ENCODE data around the gene MOB3A. TPM values are rescaled to one million over a fixed set of nuclear protein-coding genes. Genes with fewer than 3 reads are reported as not detected.

The MOB3A gene
- total RNA-seq, 1 experiment from 2014 or later: 33.9 TPM

DNA sequence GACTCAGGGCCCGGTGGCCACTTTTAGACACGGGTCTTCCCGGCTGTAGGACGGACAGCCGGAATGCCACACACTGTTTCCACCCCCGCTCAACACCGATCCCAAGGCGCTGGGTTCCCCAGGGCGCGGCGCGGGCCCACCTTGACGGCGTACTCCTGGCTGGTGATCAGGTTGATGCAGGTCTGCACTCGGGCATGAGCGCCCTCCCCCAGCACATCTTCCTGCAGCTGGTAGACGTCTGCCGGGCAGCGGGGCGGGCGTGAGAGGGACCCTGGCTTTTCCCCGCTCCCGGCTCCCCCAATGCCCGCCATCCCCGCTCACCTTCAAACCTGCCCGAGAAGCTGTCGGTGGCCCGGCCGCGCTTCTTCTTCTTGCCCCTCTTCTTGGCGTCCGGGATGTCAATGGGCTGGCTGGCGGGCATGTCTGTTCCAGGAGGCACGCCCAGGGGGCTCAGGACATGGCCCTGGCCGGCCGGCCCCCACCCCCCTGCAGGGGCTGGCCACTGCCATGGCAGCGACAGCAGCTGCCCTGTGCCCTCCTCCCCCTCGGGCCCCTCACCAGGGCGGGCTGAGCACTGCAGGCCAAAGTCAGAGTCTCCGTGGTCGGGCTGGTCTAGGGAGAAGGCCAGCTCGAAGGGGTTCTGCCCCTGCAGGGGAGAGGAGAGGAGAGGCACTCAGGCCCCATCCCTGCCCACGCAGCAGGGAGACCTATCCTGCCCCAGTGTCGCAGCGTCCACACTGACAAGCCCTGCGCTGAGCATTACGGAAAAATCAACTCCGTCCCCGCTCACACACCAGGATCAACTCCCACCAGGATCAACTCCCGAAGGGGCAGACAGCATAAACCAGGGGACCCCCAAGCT lies 49.8 kb downstream of the MOB3A start:
- no peak for DNase-seq (ENCODE audit: low read depth)

DNA sequence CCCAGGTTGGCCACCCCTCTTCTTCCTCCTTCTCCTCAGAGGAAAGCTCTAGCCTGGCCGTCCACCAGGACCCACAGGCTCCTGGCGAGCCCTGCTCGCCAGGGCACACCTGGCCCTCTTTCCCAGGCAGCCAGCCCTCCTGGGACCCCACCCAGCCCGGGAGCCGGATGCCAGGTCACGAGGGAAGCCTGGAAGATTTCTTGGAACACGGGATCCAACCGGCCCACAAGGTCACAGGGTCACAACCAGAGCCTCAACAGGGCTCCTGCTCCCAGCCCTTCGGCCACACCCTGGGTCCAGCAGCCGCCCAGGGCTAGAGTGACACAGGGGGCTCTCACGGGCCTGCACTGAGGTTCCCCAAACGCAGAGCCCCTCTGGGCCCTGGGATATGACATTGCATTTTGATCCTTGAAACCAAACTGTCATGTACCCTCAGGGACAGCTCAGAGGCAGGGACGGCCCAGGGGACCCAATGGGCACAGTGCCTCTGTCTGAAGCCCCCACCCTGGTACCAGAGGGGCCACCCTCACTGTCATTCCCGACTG lies 50.6 kb downstream of the MOB3A start:
- no peak for DNase-seq (ENCODE audit: low read depth)

DNA sequence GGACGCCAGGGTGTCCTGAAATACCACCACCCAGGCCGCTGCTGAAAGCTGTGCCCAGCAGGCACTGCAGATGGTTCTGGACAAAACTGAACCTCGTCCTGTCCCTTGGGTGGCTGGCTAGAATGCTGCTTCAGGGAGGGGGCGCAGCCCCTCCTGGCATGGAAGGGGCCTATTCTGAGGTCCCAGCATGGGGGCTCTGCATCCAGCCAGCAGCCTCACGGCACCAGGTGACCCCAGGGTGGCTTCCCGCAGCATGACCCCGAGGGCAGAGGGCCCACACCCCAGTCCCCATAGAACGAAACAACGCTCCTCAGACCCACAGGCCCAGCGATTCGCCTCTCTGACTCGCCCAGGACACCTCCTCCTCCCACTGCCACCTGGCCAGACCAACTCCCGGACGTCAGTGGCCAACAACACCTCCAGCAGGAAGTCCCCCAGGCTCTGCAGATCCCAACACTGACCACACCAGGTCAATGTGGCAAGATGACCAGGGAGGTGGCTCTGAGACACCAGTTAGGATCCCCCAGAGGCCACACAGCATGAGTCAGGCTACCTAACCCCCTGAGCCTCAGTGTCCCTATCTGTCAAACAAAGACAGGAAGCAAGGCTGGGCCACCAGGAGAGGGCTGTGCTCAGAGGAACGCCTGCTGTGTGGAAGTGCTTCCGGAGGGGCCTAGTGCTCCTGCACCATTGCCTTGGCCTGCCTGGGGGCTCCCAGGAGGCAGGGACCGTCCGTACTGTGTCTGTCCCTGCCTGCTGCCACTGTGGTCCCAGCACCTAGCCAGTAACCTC lies 51.2 kb downstream of the MOB3A start:
- no peak for DNase-seq (ENCODE audit: low read depth)

DNA sequence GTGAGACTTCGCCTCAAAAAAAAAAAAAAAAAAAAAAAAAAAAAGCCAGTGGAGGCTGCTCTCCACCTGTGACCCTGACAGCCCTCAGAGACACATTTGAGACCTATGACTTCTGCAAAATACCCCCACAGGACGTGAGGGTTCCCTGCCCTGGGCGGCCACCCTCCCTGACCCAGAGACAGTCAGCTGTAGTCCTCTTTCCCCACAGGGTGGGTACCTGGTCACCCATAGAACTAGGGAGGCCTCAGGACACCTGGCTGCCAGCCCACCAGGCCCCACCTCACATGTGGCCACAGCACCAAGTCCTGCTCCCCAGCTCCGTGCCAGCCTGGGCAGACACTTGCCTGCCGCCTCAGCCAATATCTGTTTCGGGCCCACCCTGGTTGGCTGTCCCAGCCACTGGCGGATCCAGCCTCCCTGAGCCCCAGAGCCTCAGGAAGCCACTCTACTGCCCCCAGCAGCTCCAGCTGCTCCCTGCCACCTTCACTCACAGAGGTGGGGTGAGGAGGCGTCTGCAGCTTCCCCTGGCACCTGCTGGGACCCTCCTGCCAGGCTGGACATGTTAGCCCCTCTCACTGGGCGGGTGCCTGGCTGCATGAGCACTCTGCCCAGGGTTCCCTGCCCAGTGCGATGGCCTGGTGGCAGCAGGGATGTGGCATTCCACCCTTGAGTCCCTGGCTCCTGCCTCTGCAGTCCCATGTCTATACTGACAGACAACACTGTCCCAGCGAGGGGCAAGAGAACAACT lies 52.0 kb downstream of the MOB3A start:
- DNase-seq (ENCODE audit: low read depth): no peak

DNA sequence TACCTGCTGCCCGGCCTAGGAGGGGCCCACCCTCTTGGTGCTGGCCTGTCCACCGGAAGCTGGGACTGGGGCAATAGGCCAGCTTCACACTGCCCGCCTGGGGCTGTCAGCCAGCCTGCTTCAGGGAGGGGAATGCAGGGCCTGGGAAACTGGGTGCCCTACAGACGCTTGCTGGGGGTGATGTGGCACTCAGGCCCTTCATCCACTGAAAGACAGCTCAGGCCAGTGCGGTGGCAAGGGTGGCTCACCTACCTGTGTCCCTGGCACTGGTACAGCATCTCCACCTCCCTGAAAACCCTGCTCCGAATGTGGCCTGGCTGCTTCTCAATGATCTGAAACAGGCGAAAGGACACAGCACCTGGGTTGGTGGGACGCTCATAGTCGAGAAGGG lies 52.9 kb downstream of the MOB3A start:
- no peak for DNase-seq (ENCODE audit: low read depth)

DNA sequence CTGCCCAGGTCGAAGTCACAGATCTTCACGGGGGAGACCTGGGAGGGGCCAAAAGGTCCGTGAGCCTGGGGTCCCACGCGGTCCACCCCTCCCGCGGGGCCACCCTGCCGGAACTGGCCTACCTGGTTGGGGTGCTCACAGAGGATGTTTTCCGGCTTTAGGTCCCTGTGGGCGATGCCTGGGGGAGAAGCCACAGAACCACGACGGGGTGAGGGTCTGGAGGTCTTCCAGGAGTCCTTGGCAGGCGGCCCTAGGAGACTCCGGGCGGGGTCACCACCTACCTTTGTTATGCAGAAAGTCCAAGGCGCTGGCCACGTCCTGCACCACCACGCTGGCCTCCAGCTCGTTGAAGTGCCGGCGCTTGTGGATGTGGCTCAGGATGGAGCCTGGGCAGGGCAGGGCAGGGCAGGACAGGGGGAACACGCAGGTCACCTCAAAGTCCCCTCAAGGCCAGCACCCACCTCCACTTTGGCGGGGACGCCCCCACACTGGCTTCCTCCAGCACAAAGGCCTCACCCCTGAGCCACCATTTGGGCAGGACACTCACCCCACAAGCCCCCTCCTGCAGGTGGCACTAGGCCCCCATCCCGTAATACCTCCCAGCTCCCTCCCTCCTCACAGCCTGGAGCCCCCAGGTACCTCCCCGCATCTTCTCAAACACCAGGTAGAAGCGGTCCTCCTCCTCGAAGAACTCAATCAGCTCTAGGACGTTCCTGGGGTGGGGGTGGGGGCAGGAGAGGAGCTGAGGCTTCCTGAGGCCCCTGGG lies 53.5 kb downstream of the MOB3A start:
- DNase-seq (ENCODE audit: low read depth): no peak

DNA sequence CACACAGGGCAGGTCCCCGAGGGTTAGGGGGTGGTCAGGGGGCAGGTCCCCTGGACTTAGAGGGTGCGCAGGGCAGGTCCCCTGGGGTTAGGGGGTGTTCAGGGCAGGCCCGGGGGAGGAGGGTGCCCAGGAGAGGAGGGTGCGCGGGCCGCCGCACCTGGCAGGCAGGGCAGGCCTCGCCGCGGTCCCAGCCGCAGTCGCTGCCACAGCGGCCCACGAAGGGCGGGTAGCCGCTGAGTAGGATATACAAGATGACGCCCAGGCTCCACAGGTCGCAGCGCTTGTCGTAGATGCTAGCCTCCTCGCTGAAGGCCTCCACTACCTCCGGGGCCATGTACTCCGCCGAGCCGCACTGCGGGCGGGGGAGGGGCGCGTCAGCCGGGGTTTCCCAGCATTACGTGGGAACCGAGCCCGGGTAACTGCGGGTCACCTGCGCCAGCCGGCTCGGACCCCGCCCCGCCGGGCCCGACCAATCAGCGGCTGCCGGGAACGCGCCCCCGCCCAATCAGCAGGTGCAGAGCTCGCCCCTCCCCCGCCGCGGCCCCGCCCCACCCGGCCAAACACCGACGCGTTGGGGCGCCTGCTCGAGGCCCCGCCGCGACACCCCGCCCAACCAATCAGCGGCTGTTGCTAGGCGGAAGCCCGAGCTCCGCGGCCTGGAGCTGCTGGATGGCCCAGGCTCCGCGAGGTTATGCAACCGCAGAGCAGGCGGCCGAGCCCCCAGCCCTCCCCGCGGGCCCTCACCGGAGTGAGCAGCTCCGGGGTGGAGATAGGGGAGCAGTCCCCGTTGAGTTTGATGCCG lies 54.2 kb downstream of the MOB3A start:
- no peak for DNase-seq (ENCODE audit: low read depth)

DNA sequence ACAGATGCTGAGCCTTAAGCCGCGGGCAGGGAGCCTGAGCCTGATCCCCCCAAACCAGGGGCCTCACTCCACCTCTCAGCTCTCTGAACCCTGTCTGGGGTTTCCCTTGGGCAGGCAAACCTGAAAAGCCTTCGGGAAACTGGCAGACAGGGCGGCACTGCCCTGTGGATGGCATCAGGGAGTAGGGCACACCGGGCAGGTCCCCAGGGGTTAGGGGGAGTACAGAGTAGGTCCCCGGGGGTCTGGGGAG lies 54.8 kb downstream of the MOB3A start:
- no peak for DNase-seq (ENCODE audit: low read depth)

DNA sequence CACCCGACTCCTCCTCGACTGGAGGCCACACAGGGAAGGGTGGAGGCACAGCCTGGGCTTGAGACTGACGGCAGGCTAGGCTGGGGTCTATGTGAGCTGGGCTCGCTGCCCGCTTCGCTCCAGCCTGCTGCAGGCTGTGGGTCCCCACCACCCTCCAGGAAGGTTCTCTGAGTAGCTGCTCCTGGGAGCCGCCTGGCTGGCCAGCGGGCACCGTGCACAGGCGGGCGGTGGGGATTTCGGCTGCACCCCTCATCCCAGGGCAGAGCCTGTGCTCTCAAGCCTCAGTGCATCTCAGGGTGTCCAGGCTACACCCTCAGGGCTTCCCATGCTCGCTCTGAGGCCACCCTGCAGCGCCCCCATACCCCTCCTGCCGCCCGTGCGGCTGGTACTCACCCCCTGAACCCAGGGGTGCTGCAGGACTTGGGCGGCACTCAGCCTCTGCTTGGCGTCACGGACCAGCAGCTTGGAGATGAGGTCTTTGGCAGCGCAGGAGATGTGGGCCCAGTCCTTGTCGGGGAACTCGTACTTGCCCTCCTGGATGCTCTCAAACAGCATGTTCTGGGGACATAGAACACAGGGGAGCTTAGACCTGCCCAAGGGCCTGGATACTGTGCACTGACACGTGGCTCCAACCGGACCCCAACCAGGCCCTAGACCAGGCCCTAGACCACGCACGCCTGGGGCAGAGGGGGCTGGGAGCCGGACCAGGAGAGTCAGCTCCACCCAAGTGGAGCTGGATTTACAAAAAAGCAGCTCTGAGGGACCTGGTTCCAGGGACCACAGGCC lies 55.3 kb downstream of the MOB3A start:
- DNase-seq (ENCODE audit: low read depth): no peak

DNA sequence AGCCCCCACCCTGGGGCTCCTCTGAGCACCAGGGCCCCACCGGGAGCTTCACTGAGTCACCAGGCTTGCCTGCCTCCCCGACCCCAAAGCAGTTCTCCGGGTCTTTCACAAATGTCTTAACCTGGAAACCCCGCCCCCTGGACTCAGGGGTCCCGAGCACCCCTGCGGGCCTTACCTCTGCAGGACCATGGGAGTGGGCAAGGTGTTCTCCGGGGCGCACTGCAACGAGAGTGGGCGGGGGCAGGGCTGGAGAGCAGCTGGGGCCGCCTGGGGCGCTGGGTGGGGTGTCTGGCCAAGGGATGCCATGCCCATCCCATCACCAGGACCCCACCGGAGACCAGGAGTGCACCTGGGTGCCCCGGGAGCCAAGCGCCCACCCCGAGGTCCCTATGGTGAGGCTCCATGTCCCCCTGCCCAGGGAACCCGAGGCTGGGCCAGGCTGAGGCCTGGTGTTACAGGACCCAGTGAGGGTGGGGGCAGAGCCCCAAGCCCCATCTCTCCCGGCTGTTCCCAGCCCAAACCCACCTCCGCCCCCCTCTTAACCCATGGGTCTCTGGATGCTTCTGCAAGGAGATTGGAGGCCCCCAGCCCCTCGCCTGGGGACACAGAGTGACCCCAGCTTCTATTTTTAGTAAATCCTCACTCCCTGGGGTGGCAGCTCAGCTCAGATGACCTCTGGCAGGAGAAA lies 56.0 kb downstream of the MOB3A start:
- no peak for DNase-seq (ENCODE audit: low read depth)

DNA sequence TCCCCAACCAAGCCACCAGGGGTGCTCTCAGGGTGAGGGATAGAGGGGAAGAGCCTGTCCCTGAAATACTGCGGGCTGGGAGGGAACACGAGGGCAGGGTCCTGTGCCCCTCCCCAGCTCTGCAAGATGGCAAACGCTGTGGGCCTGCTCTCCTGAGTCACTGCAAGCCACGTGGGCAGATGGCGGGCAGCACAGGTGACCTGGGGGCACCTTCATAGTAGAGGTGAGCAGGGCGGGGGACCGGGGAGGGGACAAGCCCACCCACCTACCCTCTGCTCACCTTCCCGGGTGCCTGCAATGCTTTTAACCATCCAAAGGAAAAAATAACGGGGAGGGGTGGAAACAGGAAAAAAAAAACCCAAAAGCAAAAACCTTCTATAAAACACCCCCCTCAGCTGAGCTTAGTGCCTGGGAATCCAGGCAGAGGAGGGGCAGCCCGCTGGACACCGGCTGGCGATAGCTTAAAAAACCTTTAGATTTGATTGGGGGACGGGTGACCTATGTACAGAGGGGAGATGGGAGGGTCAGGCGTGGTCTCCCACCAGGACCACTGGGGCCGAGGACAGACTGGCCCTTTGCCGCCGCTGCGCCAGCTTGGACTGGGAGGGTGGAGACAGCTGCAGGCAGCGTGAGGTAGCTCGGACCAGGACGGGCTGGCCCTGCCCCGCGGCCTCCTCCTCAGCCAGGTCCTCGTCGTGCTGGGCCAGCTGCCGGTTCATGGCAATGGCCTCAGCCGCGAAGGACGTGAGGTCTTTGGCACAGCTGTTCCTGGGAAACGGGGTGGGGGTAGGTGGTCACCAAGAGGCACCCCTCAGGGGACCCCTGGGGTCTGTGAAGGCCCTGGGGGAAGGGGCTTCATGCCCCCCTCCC lies 56.8 kb downstream of the MOB3A start:
- DNase-seq (ENCODE audit: low read depth): no peak

DNA sequence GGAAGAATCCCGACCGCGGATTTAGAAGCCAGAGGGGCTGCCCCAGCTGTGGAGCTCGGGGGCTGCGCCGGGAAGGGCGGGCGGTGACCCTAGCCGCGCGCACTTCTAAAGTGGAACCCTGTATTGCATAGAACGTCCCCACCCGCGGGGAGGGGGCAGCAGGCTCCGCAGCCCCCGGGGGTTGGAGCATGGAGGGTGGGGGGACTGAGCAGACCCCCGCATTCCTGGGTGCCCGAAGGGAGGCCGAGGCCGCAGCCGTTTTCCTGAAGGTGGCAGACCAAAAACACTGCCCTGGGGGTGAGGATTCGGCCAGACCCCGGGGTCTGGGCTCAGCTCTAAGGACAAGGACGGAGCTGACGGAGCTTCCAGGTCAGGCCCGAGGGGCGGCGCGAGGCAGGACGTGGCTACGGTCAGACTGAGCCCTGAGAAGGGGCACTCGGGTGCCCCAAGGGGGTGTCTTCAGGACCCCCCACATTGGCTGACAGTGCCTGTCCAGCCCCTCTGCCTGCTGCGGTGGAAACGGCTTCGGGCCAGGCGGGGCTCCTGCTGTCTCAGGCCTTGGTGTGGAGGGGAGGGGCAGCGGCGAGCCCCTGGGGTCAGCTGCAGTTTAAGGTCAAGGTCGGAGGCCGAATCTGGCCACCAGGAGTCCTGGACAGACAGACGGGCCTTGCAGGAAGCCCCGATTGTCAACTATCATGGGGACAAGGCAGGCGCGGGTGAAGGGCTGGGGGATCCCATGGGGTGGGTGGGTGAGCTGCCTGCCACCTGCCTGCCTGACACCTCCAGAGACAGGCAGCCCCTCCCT lies 57.6 kb downstream of the MOB3A start:
- DNase-seq (ENCODE audit: low read depth): no peak

DNA sequence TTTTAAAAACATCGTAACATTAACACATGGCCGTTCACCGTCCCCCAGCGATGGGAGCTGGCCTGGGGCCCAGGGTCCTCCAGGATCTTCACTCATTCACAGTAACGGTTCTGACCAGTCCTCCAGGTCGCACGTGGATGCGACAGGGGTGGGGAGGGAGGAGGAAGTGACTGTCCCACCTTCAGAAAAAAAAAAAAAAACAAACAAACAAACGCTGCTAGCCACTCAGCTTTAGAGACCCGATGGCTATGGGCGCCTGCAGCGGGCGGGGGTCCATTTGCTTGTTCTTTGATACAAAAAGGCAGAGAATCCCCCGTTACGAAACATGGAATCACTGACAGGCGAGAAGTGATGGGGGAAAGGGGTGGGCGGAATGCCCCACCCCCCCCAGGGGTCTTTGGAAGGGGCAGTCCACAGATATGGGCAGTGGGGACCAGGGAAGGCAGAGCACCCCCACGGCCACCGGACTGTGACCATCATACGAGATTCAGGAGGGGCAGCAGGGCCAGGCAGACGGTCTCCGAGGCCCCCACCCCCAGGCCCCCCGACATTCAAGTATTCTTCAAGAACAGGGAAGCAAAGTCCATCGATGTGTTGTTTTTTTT lies 58.4 kb downstream of the MOB3A start:
- no peak for DNase-seq (ENCODE audit: low read depth)

DNA sequence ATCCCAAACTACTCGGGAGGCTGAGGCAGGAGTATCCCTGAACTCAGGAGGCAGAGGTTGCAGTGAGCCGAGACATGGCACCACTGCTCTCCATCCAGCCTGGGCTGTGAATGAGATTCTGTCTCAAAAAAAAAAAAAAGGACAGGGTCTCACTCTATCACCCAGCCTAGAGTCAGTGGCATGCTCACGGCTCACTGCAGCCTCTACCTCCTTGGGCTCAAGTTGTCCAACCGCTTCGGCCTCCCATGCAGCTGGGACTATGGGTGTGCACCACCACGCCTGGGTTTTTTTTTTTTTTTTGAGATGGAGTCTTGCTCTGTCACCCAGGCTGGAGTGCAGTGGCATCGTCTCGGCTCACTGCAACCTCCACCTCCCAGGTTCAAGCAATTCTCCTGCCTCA lies 59.7 kb downstream of the MOB3A start:
- no peak for DNase-seq (ENCODE audit: low read depth)

DNA sequence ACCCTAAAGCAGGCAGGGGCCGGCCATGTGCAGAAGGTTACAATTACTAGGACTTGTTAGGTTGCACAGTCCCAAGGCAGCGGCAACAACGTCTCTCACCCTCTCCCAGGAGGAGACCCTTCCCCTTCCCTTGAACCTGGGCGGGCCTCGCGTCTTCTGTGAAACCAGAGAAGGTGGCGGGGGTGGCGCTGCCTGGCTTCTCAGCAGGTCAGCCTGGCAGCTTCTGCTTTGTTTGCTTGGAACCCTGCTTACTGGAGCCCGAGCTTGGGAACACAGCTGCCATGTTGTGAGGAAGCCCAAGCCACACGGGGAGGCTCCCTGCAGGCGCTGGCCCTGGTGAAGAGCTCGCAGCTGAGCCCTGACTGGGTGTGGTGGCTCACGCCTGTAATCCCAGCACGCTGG lies 60.5 kb downstream of the MOB3A start:
- no peak for DNase-seq (ENCODE audit: low read depth)

DNA sequence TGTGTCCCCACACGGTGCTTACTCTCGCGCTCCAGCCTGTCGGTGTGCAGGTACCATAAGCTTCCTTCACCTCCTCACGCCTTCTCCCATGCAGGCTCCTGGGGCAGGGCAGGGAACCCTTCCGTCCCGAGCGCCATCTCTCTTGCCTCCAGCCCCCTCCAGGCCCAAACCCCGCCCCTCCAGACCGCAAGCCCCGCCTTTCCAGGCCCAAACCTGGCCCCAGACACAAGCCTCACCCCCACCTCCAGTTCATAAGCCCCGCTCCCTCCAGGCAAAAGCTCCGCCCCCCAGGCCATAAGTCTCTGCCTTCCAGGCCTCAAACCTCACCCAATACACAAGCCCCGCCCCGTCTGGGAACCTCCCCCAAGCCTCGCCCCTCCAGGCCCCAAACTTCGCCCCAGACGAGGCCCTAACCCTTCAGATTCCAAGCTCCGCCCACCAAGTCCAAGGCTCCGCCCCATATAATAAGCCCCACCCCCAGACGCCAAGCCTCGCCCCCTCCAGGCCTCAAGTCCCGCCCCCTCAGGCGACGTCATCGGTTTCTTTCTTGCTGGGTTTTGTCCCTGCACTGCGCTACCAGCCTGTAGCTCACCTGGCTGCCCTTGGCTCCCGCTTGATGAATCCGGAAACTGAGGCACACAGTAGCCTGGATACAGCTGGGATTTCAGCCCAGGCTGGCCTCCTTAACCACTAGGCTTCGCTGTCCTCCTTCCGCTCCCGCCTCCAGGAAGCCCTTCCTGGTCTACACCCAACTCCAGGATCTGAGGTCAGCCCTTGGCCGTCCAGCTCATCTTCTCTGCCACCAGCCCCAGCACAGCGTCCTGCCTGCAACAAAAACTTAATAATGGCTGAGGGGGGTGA lies 61.2 kb downstream of the MOB3A start:
- peak; percentile 26 for DNase-seq (ENCODE audit: low read depth)

Data from LHCN-M2 (cell line).